Nephron progenitor cell (in vitro differentiated cells): Measurements from ENCODE around the gene ADIG.

Experiments
- DNase-seq: peaks from one replicate; pipeline ENCODE4 v3.0.0; 2021
- H3K27ac Mint-ChIP-seq: 2 replicates; pipeline ENCODE4 v1.8.0; 2021; ENCODE audit warnings: mild to moderate bottlenecking, moderate library complexity, mixed read lengths
- H3K27me3 Mint-ChIP-seq: 2 replicates; pipeline ENCODE4 v1.8.0; 2021; ENCODE audit warnings: mild to moderate bottlenecking, low read depth, mixed read lengths; ENCODE audit not compliant: poor library complexity
- H3K36me3 Mint-ChIP-seq: 2 replicates; pipeline ENCODE4 v1.8.0; 2021; ENCODE audit warnings: low read depth, mixed read lengths
- H3K4me1 Mint-ChIP-seq: 2 replicates; pipeline ENCODE4 v1.8.0; 2021; ENCODE audit warnings: mixed read lengths
- H3K4me3 Mint-ChIP-seq: 2 replicates; pipeline ENCODE4 v1.8.0; 2021; ENCODE audit warnings: mild to moderate bottlenecking, moderate library complexity, mixed read lengths
- H3K9me3 Mint-ChIP-seq: 2 replicates; pipeline ENCODE4 v1.8.0; 2021; ENCODE audit warnings: mild to moderate bottlenecking, moderate library complexity, mixed read lengths
- TF ChIP-seq, protein P1 (sequence below): fragments of 200-600 bp; sonication (generic); IDR thresholded peaks from 2 replicates; pipeline ENCODE4 v1.5.0; 2021; ENCODE audit warnings: antibody characterized with exemption

Gene ADIG

DNA sequence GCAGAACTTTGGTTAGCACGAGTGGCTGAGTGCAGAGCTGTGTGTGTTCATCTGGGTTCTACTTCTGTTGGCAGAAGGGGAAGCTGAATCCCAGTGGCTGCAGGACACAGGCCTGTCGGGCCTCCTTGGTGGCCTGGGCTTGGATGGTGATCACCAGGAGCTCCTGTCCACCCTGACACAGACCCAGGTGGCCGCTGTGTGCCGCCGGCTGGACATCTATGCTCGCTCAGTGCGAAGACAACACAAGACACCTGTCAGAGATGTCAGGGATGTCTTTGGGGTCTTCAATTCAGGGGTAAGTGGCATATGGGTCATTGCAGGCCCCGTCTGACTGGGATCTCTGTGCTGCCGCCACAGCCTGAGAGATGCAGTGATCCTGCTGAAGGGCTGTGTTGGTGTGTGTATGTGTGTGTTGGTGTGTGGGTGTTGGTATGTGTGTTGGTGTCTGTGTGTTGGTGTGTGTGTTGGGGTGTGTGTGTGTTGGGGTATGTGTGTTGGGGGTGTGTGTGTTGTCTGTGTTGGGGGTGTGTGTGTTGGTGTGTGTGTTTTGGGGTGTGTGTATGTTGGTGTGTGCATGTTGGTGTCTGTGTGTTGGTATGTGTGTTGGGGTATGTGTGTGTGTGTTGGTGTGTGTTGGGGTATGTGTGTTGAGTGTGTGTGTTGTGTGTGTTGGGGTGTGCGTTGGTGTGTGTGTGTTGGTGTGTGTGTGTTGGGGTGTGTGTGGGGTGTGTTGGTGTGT is 46.1 kb downstream of the ADIG start:
- Mint-ChIP-seq H3K36me3 (no peaks in the 10 kb centered on the region), H3K4me1 (peaks cover 7% of the 10 kb centered on the region), H3K27me3 (peaks cover 29% of the 10 kb centered on the region), H3K27ac (no peak overlapping the region), H3K9me3 (no peaks in the 10 kb centered on the region), H3K4me3 (no peak overlapping the region)
- TF ChIP-seq, protein P1, sequence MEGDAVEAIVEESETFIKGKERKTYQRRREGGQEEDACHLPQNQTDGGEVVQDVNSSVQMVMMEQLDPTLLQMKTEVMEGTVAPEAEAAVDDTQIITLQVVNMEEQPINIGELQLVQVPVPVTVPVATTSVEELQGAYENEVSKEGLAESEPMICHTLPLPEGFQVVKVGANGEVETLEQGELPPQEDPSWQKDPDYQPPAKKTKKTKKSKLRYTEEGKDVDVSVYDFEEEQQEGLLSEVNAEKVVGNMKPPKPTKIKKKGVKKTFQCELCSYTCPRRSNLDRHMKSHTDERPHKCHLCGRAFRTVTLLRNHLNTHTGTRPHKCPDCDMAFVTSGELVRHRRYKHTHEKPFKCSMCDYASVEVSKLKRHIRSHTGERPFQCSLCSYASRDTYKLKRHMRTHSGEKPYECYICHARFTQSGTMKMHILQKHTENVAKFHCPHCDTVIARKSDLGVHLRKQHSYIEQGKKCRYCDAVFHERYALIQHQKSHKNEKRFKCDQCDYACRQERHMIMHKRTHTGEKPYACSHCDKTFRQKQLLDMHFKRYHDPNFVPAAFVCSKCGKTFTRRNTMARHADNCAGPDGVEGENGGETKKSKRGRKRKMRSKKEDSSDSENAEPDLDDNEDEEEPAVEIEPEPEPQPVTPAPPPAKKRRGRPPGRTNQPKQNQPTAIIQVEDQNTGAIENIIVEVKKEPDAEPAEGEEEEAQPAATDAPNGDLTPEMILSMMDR = no peak
- no peak for DNase-seq

DNA sequence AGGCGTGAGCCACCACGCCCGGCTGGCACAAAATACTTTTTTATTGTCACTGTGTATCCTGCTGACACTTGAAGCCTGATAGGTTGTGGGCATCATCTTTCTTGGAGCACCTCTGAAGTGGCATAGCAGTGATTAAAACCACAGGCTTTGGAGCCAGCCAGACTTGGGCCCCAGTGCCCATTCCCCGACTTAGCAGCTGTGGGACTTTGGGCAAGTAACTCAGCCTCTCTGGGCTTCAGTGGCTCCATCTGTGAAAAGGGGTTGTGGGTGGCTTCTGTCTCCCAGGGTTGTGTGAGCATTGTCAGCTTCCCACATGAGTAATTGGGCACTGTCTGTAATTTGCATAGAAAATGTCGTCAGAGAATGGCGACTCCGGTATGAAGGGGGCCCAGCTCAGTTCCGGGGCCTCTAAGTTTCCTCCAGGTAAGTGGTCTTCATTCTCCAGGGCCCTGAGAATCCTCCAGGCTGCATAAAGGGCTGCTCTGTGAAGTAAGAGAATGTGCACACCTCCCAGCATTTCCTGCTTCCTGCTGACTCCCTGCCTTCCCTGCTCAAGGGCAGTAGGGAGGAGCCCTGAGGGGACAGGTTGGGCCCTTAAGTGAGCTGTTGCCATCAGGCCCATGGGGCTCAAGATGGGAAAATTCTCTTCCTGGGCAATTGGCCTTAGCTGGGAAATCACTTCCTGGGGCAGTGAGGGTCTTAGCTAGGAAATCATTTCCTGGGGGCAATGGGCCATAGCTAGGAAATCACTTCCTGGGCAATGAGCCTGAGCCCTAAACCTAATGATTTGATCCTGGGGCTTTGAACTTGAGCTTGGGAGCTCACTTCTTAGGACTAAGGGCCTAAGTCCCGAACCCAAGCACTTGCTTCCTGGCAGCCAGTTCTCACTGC is 47.8 kb downstream of the ADIG start:
- Mint-ChIP-seq H3K9me3 (no peaks in the 10 kb centered on the region), H3K4me3 (no peak overlapping the region), H3K27ac (no peak overlapping the region), H3K36me3 (no peaks in the 10 kb centered on the region), H3K27me3 (peaks cover 29% of the 10 kb centered on the region), H3K4me1 (peaks cover 7% of the 10 kb centered on the region)
- DNase-seq = no peak
- TF ChIP-seq, protein P1 = no peak

DNA sequence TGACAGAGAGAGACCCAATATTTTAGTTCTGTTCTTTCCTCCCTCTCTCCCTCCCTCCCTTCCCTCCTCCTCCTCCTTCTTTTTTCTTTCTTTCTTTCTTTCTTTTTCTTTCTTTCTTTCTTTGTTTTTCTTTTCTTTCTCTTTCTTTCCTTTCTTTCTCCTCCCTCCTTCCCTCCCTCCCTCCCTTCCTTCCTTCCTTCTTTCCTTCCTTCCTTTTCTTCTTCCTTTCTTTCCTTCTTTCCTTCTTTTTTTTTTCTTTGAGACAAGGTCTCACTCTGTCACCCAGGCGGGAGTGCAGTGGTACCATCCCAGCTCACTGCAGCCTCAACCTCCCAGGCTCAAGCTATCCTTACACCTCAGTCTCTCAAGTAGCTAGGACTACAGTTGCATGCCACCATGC is 49.0 kb downstream of the ADIG start:
- Mint-ChIP-seq H3K4me1 (peaks cover 7% of the 10 kb centered on the region), H3K36me3 (no peaks in the 10 kb centered on the region), H3K9me3 (no peaks in the 10 kb centered on the region), H3K27me3 (peaks cover 34% of the 10 kb centered on the region), H3K4me3 (no peak overlapping the region), H3K27ac (no peak overlapping the region)
- no peak for DNase-seq
- TF ChIP-seq, protein P1 = no peak

DNA sequence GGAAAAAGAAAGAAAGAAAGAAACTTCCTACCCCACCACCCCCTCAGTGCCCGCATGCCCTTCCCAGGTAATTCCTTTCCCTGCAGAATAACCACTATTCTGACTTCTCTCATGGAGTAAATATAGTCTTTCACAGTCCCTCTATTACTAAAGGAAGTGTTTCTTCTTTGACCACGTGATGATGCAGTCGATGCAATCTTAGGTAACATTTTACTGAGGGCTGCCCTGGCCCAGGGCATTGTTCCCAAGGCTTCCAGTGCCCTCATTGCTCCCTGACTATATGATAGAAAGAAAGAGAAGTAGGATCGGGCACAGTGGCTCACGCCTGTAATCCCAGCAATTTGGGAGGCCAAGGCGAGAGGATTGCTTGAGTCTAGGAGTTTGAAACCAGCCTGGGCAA is 49.7 kb downstream of the ADIG start:
- DNase-seq = no peak
- Mint-ChIP-seq H3K27me3 (peaks cover 36% of the 10 kb centered on the region), H3K27ac (no peak overlapping the region), H3K9me3 (no peaks in the 10 kb centered on the region), H3K36me3 (no peaks in the 10 kb centered on the region), H3K4me1 (peaks cover 7% of the 10 kb centered on the region), H3K4me3 (no peak overlapping the region)
- TF ChIP-seq, protein P1 = no peak

DNA sequence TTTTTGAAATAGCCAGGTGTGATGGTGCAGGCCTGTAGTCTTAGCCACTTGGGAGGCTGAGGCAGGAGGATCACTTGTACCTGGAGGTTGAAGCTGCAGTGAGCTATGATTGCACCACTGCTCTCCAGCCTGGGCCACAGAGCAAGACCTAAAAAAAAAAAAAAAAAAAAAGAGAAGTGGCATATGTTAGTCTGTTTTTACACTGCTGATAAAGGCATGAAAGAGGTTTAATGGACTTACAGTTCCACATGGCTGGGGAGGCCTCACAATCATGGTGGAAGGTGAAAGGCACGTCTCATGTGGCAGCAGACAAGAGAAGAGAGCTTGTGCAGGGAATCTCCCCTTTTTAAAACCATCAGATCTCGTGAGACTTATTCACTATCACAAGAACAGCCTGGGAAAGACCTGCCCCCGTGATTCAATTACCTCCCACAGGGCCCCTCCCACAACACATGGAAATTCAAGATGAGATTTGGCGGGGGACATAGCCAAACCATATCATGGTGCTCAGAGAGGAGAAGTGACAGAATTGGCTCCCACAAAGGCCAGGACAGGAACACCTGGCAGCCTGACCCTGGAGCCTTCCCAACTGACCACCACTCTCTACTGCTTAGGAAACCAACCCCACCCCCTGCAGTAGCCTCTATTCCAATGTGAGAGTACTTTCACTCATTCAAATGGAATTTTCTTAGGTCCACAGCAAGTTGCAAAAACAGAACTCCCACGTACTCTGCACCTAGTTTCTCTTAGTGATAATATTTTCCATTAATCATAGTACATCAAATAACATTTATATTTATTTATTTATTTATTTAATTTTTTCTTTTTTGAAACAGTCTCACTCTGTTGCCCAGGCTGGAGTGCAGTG is 50.4 kb downstream of the ADIG start:
- Mint-ChIP-seq H3K4me1 (peaks cover 7% of the 10 kb centered on the region), H3K4me3 (no peak overlapping the region), H3K27me3 (peaks cover 36% of the 10 kb centered on the region), H3K36me3 (no peaks in the 10 kb centered on the region), H3K27ac (no peak overlapping the region), H3K9me3 (no peaks in the 10 kb centered on the region)
- TF ChIP-seq, protein P1 = no peak
- DNase-seq = no peak
